GM19035 (cell line): ENCODE measurements around the gene TMOD4.
"Not testable (repeated sequence)": the region's sequence is repeated elsewhere in the genome, so short reads cannot be mapped to it uniquely, and the experiment has no call there.

Experiments
- ATAC-seq: cut with Tn5 transposase; IDR thresholded peaks from one replicate; pipeline ENCODE4 v1.9.1; 2021; ENCODE audit not compliant: unreplicated experiment

The TMOD4 gene

DNA sequence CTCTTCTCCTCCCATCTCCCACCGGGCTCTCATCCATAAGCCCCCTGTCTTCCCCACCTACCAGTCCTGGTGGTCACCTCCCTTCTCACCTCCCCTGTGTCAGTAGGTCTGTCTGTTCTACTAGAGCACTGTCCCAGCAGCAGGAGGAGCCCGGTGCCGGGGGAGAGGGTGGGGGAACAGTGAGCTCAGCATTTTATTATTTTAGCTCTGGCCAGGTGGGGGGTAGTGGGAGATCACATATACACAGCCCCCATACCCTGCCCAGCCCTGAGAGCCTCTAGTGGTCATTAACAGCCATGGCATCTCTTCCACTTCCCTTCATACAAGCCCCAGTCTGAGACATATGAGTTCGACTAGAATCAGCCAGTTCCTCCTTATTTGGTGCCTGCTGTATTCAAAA lies at the start of gene TMOD4:
Gene TMOD4 (minus strand): TSS at position 119 of the 400 bp plus-strand sequence. CDS start 1,106 bp downstream, outside the sequence.
- ATAC-seq, result no peak

GRCh38 chr1:151222130-151222529 lies 46.3 kb upstream of the TMOD4 start:
- ATAC-seq, result no peak

DNA sequence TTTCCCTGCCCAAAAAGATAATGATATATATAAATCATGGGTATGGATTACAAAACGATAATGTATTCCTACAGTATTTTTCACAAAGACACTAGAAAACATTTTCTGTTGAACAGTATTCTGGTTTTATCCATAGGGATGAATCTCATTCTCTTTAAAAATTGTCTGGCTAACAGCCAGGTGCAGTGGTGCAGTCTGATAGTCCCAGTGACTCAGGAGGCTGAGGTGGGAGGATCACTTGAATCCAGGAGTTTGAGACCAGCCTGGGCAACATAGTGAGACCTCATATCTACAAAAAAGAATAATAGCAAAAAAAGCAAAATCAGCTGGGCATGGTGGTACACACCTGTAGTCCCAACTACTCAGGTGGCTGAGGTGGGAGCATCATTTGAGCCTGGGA lies 45.8 kb upstream of the TMOD4 start:
- ATAC-seq, result no peak

DNA sequence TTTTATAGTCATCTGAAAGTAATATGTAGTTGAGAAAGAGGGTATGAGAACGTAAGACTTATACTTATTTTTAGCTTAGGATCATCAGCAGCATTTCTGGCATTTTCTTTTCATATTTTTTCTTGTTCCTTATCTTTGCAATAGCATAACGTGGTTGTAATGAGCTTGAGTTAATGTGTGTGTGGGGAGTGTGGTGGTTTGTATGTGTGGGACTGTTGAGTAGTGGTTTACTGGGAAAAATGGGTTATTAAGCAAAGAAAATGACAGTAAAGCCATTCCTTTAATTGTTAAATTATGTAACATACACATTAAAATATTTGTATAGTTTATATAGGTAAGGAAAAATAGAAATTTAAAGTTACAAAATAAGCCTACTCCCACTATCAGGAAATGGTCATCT lies 37.8 kb upstream of the TMOD4 start:
- ATAC-seq, result no peak

GRCh38 chr1:151211972-151212705 lies 36.4 kb upstream of the TMOD4 start:
- no peak for ATAC-seq

- ATAC-seq, result no peak
Observed at GRCh38 chr1:151210830-151211229, 35.0 kb upstream of the TMOD4 start.

DNA sequence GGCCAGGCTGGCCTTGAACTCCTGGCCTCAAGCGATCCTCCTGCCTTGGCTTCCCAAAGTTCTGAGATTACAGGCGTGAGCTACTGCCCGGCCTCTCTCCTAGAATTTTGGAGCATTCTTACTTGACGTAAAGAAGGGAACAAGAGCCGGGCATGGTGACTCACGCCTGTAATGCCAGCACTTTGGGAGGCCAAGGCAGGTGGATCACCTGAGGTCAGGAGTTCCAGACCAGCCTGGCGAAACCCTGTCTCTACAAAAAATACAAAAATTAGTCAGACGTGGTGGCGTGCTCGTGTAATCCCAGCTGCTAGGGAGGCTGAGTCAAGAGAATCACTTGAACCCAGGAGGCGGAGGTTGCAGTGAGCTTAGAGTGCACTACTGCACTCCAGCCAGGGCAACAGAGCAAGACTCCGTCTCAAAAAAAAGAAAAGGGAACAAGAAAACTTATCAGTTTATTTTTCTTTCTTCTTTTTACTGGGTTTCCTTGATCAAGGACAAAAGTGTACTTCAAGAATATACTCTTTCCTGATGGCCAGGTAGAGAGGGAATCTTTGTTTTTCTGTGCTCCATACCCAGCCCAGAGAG lies 29.7 kb upstream of the TMOD4 start:
- ATAC-seq, result not testable (repeated sequence)

- no peak for ATAC-seq
Observed at GRCh38 chr1:151199873-151200581, 24.2 kb upstream of the TMOD4 start.

- ATAC-seq, result peak; percentile 84
Observed at GRCh38 chr1:151198254-151199127, 22.7 kb upstream of the TMOD4 start, which contains the start of gene PIP5K1A. TSS of gene PIP5K1A (plus strand) at chr1:151198552. CDS start at chr1:151198997, 445 bp downstream.

GRCh38 chr1:151197863-151198253 lies 22.1 kb upstream of the TMOD4 start:
- ATAC-seq, result no peak

DNA sequence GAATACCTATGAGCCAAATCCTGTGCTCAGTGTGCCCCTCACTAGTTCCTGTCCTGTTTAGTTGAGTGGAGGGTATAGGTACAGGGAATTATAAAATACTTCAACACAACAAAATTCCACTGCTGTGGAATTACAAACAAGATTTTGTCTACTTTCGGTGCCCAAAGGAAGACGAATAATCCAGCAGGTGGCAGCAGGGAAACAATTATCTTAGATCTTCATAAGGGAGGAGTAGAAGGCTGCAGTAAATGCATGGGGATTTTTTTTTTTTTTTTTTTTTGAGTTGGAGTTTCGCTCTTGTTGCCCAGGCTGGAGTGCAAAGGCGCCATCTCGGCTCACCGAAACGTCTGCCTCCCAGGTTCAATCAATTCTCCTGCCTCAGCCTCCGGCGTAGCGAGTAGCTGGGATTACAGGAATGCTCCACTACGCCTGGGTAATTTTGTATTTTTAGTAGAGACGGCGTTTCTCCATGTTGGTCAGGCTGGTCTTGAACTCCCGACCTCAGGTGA lies 20.6 kb upstream of the TMOD4 start:
- no peak for ATAC-seq

GRCh38 chr1:151194894-151195594 lies 19.3 kb upstream of the TMOD4 start:
- not testable (repeated sequence) for ATAC-seq

GRCh38 chr1:151193856-151194255 lies 18.1 kb upstream of the TMOD4 start:
- ATAC-seq, result no peak

- no peak for ATAC-seq
Observed at GRCh38 chr1:151193304-151193703, 17.5 kb upstream of the TMOD4 start.

- no peak for ATAC-seq
Observed at GRCh38 chr1:151192047-151192446, 16.3 kb upstream of the TMOD4 start.

DNA sequence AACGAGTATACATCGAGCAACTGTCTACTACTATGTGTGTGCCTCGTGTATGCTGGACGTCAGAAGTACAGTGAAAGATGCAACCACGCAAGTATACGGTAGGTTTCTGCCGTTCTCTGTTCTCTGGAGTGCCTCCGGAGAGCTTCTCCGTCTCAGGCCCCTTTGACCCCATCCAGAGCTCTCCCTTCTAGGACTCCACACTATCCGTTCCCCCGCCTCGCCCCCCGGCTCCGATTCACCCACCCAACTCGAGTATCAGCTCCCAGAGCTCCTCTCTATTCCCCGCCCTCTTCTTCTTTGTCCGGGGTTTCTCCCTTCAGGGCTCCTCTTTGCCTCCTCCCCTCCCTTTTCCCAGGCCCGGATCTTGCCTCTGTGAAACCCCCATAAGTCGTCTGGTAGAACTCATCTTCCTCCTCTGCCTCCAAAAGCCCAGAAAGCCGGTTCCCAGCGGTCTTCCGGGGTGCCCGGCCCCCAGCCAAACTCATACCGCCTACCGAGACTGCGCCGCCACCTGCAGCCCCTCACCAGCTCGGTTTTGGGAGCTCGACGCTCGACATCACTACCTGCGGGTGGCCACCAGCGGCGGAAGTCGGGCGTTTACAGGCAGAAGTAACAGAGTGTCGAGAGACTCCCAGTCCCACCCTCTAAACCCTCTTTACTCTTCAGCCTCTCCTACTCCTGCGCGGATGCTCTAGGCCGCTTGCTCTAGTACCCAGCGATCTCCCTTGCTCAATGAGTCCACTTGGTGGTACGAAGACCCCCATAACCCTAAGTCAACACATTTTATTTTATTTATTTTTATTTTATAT lies 14.1 kb upstream of the TMOD4 start, which contains the start of gene VPS72:
Gene VPS72 (minus strand): TSS at position 561 of the 809 bp plus-strand sequence. CDS start 76 bp downstream, at position 485.
- peak; percentile 87 for ATAC-seq

DNA sequence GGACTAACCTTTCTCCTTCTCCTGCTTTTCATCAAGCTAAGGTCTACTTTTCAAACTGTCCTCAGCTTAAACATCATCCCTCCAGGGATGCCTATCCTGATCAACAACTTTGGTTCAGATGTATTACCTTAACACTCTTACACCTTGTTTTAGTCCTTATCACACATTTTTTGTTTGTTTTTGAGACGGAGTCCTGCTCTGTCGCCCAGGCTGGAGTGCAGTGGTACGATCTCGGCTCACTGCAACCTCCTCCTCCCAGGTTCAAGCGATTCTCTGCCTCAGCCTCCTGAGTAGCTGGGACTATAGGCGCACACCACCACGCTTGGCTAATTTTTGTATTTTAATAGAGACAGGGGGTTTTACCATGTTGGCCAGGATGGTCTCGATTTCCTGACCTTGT lies 12.9 kb upstream of the TMOD4 start:
- not testable (repeated sequence) for ATAC-seq

DNA sequence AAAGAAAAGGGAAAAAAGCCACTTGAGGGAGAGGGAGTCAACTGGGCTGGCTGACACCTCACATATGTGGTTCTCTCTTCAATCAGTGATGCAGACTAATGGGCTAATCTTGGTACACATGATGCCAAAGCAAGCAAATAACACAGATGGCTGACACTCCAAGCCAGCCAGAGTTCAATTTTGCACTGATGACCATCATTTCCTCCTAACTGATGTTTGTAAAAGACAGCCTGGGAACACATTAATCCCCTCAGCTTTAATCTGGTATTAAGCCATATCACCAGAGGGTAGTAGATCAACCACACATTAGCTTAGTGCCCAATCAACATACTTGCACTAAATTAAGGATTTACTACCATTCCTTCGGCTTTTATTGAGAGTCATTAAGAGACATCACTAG lies 11.4 kb upstream of the TMOD4 start:
- ATAC-seq, result no peak

- no peak for ATAC-seq
Observed at GRCh38 chr1:151184211-151184610, 8.4 kb upstream of the TMOD4 start.
